Measurements from ENCODE around the gene RNF144A.

DNA sequence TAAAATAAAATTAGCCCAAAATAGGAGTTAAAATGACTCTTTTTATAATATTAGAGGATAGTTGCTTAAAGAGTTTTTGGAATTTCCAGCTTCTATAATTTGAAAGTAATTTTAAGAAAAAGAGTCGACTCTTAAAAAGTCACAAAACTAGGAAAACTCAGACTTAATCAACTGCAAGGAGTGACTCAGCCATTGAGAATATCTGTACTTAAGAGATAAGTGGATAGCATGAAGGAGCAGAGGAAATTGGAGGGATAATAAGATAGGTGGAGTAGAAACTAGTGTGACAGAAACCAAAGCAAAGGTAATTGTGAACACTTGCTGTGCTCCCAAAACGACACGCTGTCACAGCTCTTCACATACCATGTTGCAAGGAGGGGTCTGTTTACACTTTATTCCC, 31.2 kb upstream of the RNF144A start:
- no peak for TF ChIP-seq EZH2 (IDR thresholded peaks at IDR 0.05; ENCODE audit: borderline replicate concordance, low read depth, low read length, poor library complexity, severe bottlenecking)
- TF ChIP-seq, protein P1, sequence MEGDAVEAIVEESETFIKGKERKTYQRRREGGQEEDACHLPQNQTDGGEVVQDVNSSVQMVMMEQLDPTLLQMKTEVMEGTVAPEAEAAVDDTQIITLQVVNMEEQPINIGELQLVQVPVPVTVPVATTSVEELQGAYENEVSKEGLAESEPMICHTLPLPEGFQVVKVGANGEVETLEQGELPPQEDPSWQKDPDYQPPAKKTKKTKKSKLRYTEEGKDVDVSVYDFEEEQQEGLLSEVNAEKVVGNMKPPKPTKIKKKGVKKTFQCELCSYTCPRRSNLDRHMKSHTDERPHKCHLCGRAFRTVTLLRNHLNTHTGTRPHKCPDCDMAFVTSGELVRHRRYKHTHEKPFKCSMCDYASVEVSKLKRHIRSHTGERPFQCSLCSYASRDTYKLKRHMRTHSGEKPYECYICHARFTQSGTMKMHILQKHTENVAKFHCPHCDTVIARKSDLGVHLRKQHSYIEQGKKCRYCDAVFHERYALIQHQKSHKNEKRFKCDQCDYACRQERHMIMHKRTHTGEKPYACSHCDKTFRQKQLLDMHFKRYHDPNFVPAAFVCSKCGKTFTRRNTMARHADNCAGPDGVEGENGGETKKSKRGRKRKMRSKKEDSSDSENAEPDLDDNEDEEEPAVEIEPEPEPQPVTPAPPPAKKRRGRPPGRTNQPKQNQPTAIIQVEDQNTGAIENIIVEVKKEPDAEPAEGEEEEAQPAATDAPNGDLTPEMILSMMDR (conservative IDR thresholded peaks at IDR 0.05; ENCODE audit: low read depth, low read length), result no peak

Data from A673 (cell line).